Aorta (tissue), 5 donors: ENCODE results near the gene PRSS3. TPM values are rescaled to one million over a fixed set of nuclear protein-coding genes. Genes with fewer than 3 reads are reported as not detected.
"Not testable (repeated sequence)": the region's sequence is repeated elsewhere in the genome, so short reads cannot be mapped to it uniquely, and the experiment has no call there.

Experiments used
- ATAC-seq: fragments of 200-7000 bp; cut with Tn5 transposase; one replicate; pipeline ENCODE4 v1.9.1; 2022; ENCODE audit warnings: moderate library complexity; ENCODE audit not compliant: low FRiP score
- DNase-seq, 2 donors: peaks; one replicate each; pipeline ENCODE4 v3.0.0-alpha.2; 2020
- H3K27ac ChIP-seq, 2 donors: one replicate each; pipeline ENCODE4 v1.5.1; 2013; ENCODE audit warnings: low read length in 2 of 2, mild to moderate bottlenecking in 2 of 2, moderate library complexity in 2 of 2, control low read depth in 1 of 2, inconsistent platforms in 1 of 2, low read depth in 1 of 2
- H3K27me3 ChIP-seq, 2 donors: one replicate each; pipeline ENCODE4 v1.6.1; 2013; ENCODE audit warnings: control low read depth in 1 of 2, low read length in 1 of 2, mild to moderate bottlenecking in 1 of 2, moderate library complexity in 1 of 2; ENCODE audit not compliant: insufficient read depth in 2 of 2, control insufficient read depth in 1 of 2
- H3K36me3 ChIP-seq, 2 donors: one replicate each; pipeline ENCODE4 v1.6.1; 2013; ENCODE audit warnings: control low read depth in 1 of 2, low read length in 1 of 2, mild to moderate bottlenecking in 1 of 2; ENCODE audit not compliant: insufficient read depth in 2 of 2, control insufficient read depth in 1 of 2
- H3K4me1 ChIP-seq, 2 donors: one replicate each; pipeline ENCODE4 v1.6.1; 2013; ENCODE audit warnings: low read length in 2 of 2, control low read depth in 1 of 2, mild to moderate bottlenecking in 1 of 2, moderate library complexity in 1 of 2; ENCODE audit not compliant: insufficient read depth in 2 of 2, control insufficient read depth in 1 of 2
- H3K4me3 ChIP-seq, 2 donors: one replicate each; pipeline ENCODE4 v1.5.1; 2013; ENCODE audit warnings: low read length in 2 of 2, control low read depth in 1 of 2, mild to moderate bottlenecking in 1 of 2
- H3K9me3 ChIP-seq: one replicate; pipeline ENCODE4 v1.6.1; 2013; ENCODE audit warnings: mild to moderate bottlenecking, low read length; ENCODE audit not compliant: control insufficient read depth
- WGBS, 2 donors: extraction: QIAGEN DNeasy Blood & Tissue Kit; methylation state at CpG; one replicate each; pipeline ENCODE4 v1.1.7; 2013; 5-methylcytosine and 5-hydroxymethylcytosine counted together
- intact Hi-C, 2 donors: fragments of 100-400 bp; cut with DNase I; formaldehyde crosslinking; loops; one replicate each; pipeline versions ENCODE4 v1.14.2 to v1.15.0; 2022
- polyA plus RNA-seq, 2 donors: library from polyadenylated mRNA; stranded (reverse); fragments of 200-250 nt; gene quantifications; one replicate each; pipeline ENCODE4 v1.2.3, GENCODE V29; 2013
- total RNA-seq, 2 donors: library from RNA; stranded (reverse); fragmentation: NEBNext Ultra II Directional; extraction: Animal tissue kit (Norgen Biotek cat#: 25700); gene quantifications; one replicate each; pipeline ENCODE4 v1.2.1, GENCODE V29; 2021
- donor health status: healthy with polysubstance abuse.
- donor health status: Bipolar disorder and iron deficiency.
- donor health status: DM: no; HTN: no; CAD: no.
- donor health status: DM: no; HTN: no; CAD: no.
- donor health status: DM: yes; HTN: yes; CAD: no.

The PRSS3 gene
- total and polyA plus RNA-seq, 4 donors, result 2.0 to 59.5 TPM; not detected in 2

GRCh38 chr9:33780276-33780675, 15.1 kb upstream of the PRSS3 start:
- intact Hi-C loops, result no loop called here
- Histone ChIP-seq H3K4me3 (no peak overlapping the region), H3K9me3 (no peaks in the 10 kb centered on the region), H3K4me1 (no peaks in the 10 kb centered on the region), H3K27me3 (no peaks in the 10 kb centered on the region), H3K36me3 (no peaks in the 10 kb centered on the region), H3K27ac (no peak overlapping the region)
- no peak for ATAC-seq
- DNase-seq, result no peak

GRCh38 chr9:33781736-33782135, 13.6 kb upstream of the PRSS3 start:
- Histone ChIP-seq H3K4me1 (no peaks in the 10 kb centered on the region), H3K36me3 (no peaks in the 10 kb centered on the region), H3K27me3 (no peaks in the 10 kb centered on the region), H3K27ac (no peak overlapping the region), H3K4me3 (no peak overlapping the region), H3K9me3 (no peaks in the 10 kb centered on the region)
- DNase-seq (no peak), ATAC-seq (no peak)
- 93 to 99% methylated on average over 1 of the region's 1 CpG for WGBS, 2 donors
- intact Hi-C loops, result no loop called here

GRCh38 chr9:33782395-33783152, 12.8 kb upstream of the PRSS3 start:
- intact Hi-C loops, result no loop called here
- no peak overlapping the region for H3K4me3 ChIP-seq
- no peak for ATAC-seq

GRCh38 chr9:33785914-33786313, 9.4 kb upstream of the PRSS3 start:
- H3K4me1 ChIP-seq, result no peaks in the 10 kb centered on the region
- H3K36me3 ChIP-seq, result no peaks in the 10 kb centered on the region
- H3K9me3 ChIP-seq, result no peaks in the 10 kb centered on the region
- no peak overlapping the region for H3K4me3 ChIP-seq
- DNase-seq (no peak), ATAC-seq (no peak)
- 86 to 89% methylated on average over 5 of the region's 5 CpGs for WGBS, 2 donors
- H3K27me3 ChIP-seq, result no peaks in the 10 kb centered on the region
- no peak overlapping the region for H3K27ac ChIP-seq
- intact Hi-C loops, result no loop called here

More at GRCh38 chr9:33782395-33783152, 12.8 kb upstream of the PRSS3 start:
- Histone ChIP-seq H3K27me3 (no peaks in the 10 kb centered on the region), H3K4me1 (no peaks in the 10 kb centered on the region), H3K9me3 (no peaks in the 10 kb centered on the region), H3K27ac (no peak overlapping the region), H3K36me3 (no peaks in the 10 kb centered on the region)
- WGBS, 2 donors, result 43% methylated on average over 4 of the region's 4 CpGs
- DNase-seq, result no peak

- ATAC-seq, result no peak
- H3K27ac ChIP-seq, result no peak overlapping the region
- 98% methylated on average over 2 of the region's 2 CpGs for WGBS, 2 donors
These were observed 8.7 kb upstream of the PRSS3 start for GRCh38 chr9:33786681-33787080.

GRCh38 chr9:33787839-33788238, 7.5 kb upstream of the PRSS3 start:
- intact Hi-C loops, result no loop called here
- DNase-seq (no peak), ATAC-seq (no peak)
- Histone ChIP-seq H3K9me3 (no peaks in the 10 kb centered on the region), H3K27ac (no peak overlapping the region), H3K4me1 (no peaks in the 10 kb centered on the region), H3K4me3 (no peak overlapping the region), H3K36me3 (no peaks in the 10 kb centered on the region), H3K27me3 (no peaks in the 10 kb centered on the region)
- 41 to 42% methylated on average over 1 of the region's 1 CpG for WGBS, 2 donors

More at GRCh38 chr9:33786681-33787080, 8.7 kb upstream of the PRSS3 start:
- H3K9me3 ChIP-seq, result no peaks in the 10 kb centered on the region
- H3K36me3 ChIP-seq, result no peaks in the 10 kb centered on the region
- H3K27me3 ChIP-seq, result no peaks in the 10 kb centered on the region
- intact Hi-C loops, result no loop called here
- DNase-seq, result no peak
- no peaks in the 10 kb centered on the region for H3K4me1 ChIP-seq
- H3K4me3 ChIP-seq, result no peak overlapping the region

- ATAC-seq, H3K9me3 ChIP-seq, intact Hi-C loops, H3K36me3 ChIP-seq, H3K27ac ChIP-seq, H3K27me3 ChIP-seq, H3K4me3 ChIP-seq, DNase-seq, H3K4me1 ChIP-seq: not testable (repeated sequence)
- WGBS, 2 donors, result 93 to 97% methylated on average over 2 of the region's 2 CpGs
These were observed 5.9 kb upstream of the PRSS3 start for GRCh38 chr9:33789429-33789828.

- intact Hi-C loops, result no loop called here
- H3K9me3 ChIP-seq, result no peaks in the 10 kb centered on the region
- no peak for ATAC-seq
- no peaks in the 10 kb centered on the region for H3K27me3 ChIP-seq
- 27 to 30% methylated on average over 2 of the region's 2 CpGs for WGBS, 2 donors
- H3K4me3 ChIP-seq, result no peak overlapping the region
- H3K36me3 ChIP-seq, result no peaks in the 10 kb centered on the region
- no peaks in the 10 kb centered on the region for H3K4me1 ChIP-seq
- no peak overlapping the region for H3K27ac ChIP-seq
- peak in 1 of 2 donors; percentile 58 for DNase-seq
These were observed 4.2 kb upstream of the PRSS3 start for GRCh38 chr9:33791117-33791516.

- ATAC-seq, H3K27ac ChIP-seq, DNase-seq, H3K27me3 ChIP-seq, H3K4me3 ChIP-seq, intact Hi-C loops, H3K9me3 ChIP-seq, H3K36me3 ChIP-seq, H3K4me1 ChIP-seq: not testable (repeated sequence)
- WGBS, 2 donors, result 90% methylated on average over 1 of the region's 1 CpG
These were observed 1.9 kb upstream of the PRSS3 start for GRCh38 chr9:33793496-33793895.
